ENCODE measurements around the gene TRIM62.
A peak's percentile ranks its signal among the peaks of the same experiment; 100 is the strongest.

TRIM62 gene

GRCh38 chr1:33163621-33164519, 18.0 kb downstream of the TRIM62 start:
- H3K4me3 ChIP-seq (ENCODE audit: low read depth, low read length) = no peak overlapping the region
- in situ Hi-C loops (cut with HindIII; ENCODE audit: low sequenced_read_pairs) = no loop called here
- DNase-seq (ENCODE audit: low read depth) = peak; percentile 62
- TF ChIP-seq CTCF (IDR thresholded peaks at IDR 0.05; ENCODE audit: low read depth, low read length, missing control alignments) = no peak

- no peak for DNase-seq (ENCODE audit: low read depth)
- no peak for TF ChIP-seq CTCF (IDR thresholded peaks at IDR 0.05; ENCODE audit: low read depth, low read length, missing control alignments)
- in situ Hi-C loops (cut with HindIII; ENCODE audit: low sequenced_read_pairs) = no loop called here
- H3K4me3 ChIP-seq (ENCODE audit: low read depth, low read length) = no peak overlapping the region
These were observed 19.7 kb downstream of the TRIM62 start for GRCh38 chr1:33162141-33162540.

- no peak for TF ChIP-seq CTCF (IDR thresholded peaks at IDR 0.05; ENCODE audit: low read depth, low read length, missing control alignments)
- no peak overlapping the region for H3K4me3 ChIP-seq (ENCODE audit: low read depth, low read length)
- peak; percentile 79 for DNase-seq (ENCODE audit: low read depth)
- in situ Hi-C loops (cut with HindIII; ENCODE audit: low sequenced_read_pairs) = no loop called here
These were observed 20.7 kb downstream of the TRIM62 start for GRCh38 chr1:33161061-33161681.

- in situ Hi-C loops (cut with HindIII; ENCODE audit: low sequenced_read_pairs) = no loop called here
- H3K4me3 ChIP-seq (ENCODE audit: low read depth, low read length) = no peak overlapping the region
- TF ChIP-seq CTCF (IDR thresholded peaks at IDR 0.05; ENCODE audit: low read depth, low read length, missing control alignments) = no peak
- DNase-seq (ENCODE audit: low read depth) = no peak
These were observed 22.3 kb downstream of the TRIM62 start for GRCh38 chr1:33159577-33159976.

GRCh38 chr1:33158366-33158765, 23.5 kb downstream of the TRIM62 start:
- in situ Hi-C loops (cut with HindIII; ENCODE audit: low sequenced_read_pairs) = no loop called here
- DNase-seq (ENCODE audit: low read depth) = no peak
- no peak overlapping the region for H3K4me3 ChIP-seq (ENCODE audit: low read depth, low read length)
- TF ChIP-seq CTCF (IDR thresholded peaks at IDR 0.05; ENCODE audit: low read depth, low read length, missing control alignments) = no peak

GRCh38 chr1:33157131-33157530, 24.7 kb downstream of the TRIM62 start:
- no peak overlapping the region for H3K4me3 ChIP-seq (ENCODE audit: low read depth, low read length)
- TF ChIP-seq CTCF (IDR thresholded peaks at IDR 0.05; ENCODE audit: low read depth, low read length, missing control alignments) = no peak
- no peak for DNase-seq (ENCODE audit: low read depth)
- in situ Hi-C loops (cut with HindIII; ENCODE audit: low sequenced_read_pairs) = no loop called here

Measured in astrocyte of the cerebellum (primary cell).